GM23338 (cell line): ENCODE measurements around the gene CNRIP1. TPM values are rescaled to one million over a fixed set of nuclear protein-coding genes. Genes with fewer than 3 reads are reported as not detected.
A peak's percentile ranks its signal among the peaks of the same experiment; 100 is the strongest.

Source experiments
- ATAC-seq: fragments of 200-7000 bp; cut with Tn5 transposase; 3 replicates; pipeline ENCODE4 v1.9.1; 2020
- DNase-seq: peaks from one replicate; pipeline ENCODE4 v3.0.0-alpha.2; 2015; ENCODE audit warnings: low spot score
- H2AFZ ChIP-seq: fragments of 200-600 bp; sonication (generic); 2 replicates; pipeline ENCODE4 v1.8.0; 2016; ENCODE audit warnings: antibody characterized with exemption, mild to moderate bottlenecking, moderate library complexity
- H3F3A ChIP-seq: fragments of 200-600 bp; sonication (generic); replicated peaks from 2 replicates; pipeline ENCODE4 v1.8.0; 2017; ENCODE audit warnings: antibody characterized with exemption, mixed run types, low read depth
- H3K27ac ChIP-seq: fragments of 200-600 bp; sonication (generic); 2 replicates; pipeline ENCODE4 v1.6.1; 2016; ENCODE audit warnings: low read depth
- H3K27me3 ChIP-seq: fragments of 200-600 bp; sonication (generic); 2 replicates; pipeline ENCODE4 v1.8.0; 2016; ENCODE audit warnings: mild to moderate bottlenecking, mixed run types, moderate library complexity; ENCODE audit not compliant: insufficient read depth
- H3K36me3 ChIP-seq: fragments of 200-600 bp; sonication (generic); 2 replicates; pipeline ENCODE4 v1.8.0; 2016; ENCODE audit warnings: mild to moderate bottlenecking; ENCODE audit not compliant: insufficient read depth
- H3K4me1 ChIP-seq: fragments of 200-600 bp; sonication (generic); 2 replicates; pipeline ENCODE4 v1.8.0; 2016; ENCODE audit warnings: mild to moderate bottlenecking, moderate library complexity; ENCODE audit not compliant: insufficient read depth
- H3K4me2 ChIP-seq: fragments of 200-600 bp; sonication (generic); 2 replicates; pipeline ENCODE4 v1.7.1; 2017; ENCODE audit warnings: mixed run types
- H3K4me3 ChIP-seq: fragments of 200-600 bp; sonication (generic); 2 replicates; pipeline ENCODE4 v1.6.1; 2016; ENCODE audit warnings: mixed run types
- H3K79me2 ChIP-seq: fragments of 200-600 bp; sonication (generic); replicated peaks from 2 replicates; pipeline ENCODE4 v1.8.0; 2017; ENCODE audit warnings: mild to moderate bottlenecking; ENCODE audit not compliant: insufficient read depth
- H3K9me2 ChIP-seq: fragments of 200-600 bp; sonication (generic); 2 replicates; pipeline ENCODE4 v1.8.0; 2017; ENCODE audit not compliant: insufficient read depth
- H4K20me1 ChIP-seq: fragments of 200-600 bp; sonication (generic); replicated peaks from 2 replicates; pipeline ENCODE4 v1.8.0; 2017; ENCODE audit warnings: mild to moderate bottlenecking; ENCODE audit not compliant: insufficient read depth
- H3K27ac Mint-ChIP-seq: 2 replicates; pipeline ENCODE4 v1.8.0; 2020; ENCODE audit warnings: inconsistent platforms, mild to moderate bottlenecking, moderate library complexity, mixed read lengths
- H3K27me3 Mint-ChIP-seq: 3 replicates; pipeline ENCODE4 v1.8.0; 2022; ENCODE audit warnings: low read depth, mild to moderate bottlenecking, moderate library complexity, mixed read lengths, inconsistent platforms; ENCODE audit not compliant: insufficient read depth, poor library complexity
- H3K36me3 Mint-ChIP-seq: 3 replicates; pipeline ENCODE4 v1.8.0; 2021; ENCODE audit warnings: low read depth, mild to moderate bottlenecking, inconsistent platforms, moderate library complexity, mixed read lengths
- H3K4me1 Mint-ChIP-seq: 3 replicates; pipeline ENCODE4 v1.8.0; 2020; ENCODE audit warnings: mild to moderate bottlenecking, inconsistent platforms, mixed read lengths
- H3K4me3 Mint-ChIP-seq: 3 replicates; pipeline ENCODE4 v1.8.0; 2021; ENCODE audit warnings: moderate library complexity, mild to moderate bottlenecking, inconsistent platforms, mixed read lengths
- H3K9me3 Mint-ChIP-seq: 3 replicates; pipeline ENCODE4 v1.8.0; 2020; ENCODE audit warnings: moderate library complexity, mild to moderate bottlenecking, inconsistent platforms, mixed read lengths
- EZH2phosphoT487 ChIP-seq: fragments of 200-600 bp; sonication (generic); IDR thresholded peaks from one replicate; pipeline ENCODE4 v1.8.1; 2018; ENCODE audit warnings: antibody characterized with exemption; ENCODE audit not compliant: unreplicated experiment
- NANOG ChIP-seq: IDR thresholded peaks from 2 replicates; pipeline ENCODE4 v1.6.1; 2016; ENCODE audit warnings: antibody characterized with exemption, borderline replicate concordance
- POLR2AphosphoS5 ChIP-seq: IDR thresholded peaks from 2 replicates; pipeline ENCODE4 v1.6.1; 2016; ENCODE audit warnings: antibody characterized with exemption, low read depth
- STAT1 ChIP-seq: IDR thresholded peaks from one replicate; pipeline ENCODE4 v1.6.1; 2016; ENCODE audit warnings: antibody characterized with exemption; ENCODE audit not compliant: unreplicated experiment
- ZNF331 ChIP-seq: fragments of 250-450 bp; sonication (Bioruptor Pico); IDR thresholded peaks from 2 replicates; pipeline ENCODE4 v1.5.0; 2020; ENCODE audit warnings: low read depth, mild to moderate bottlenecking, moderate library complexity
- polyA plus RNA-seq: library from polyadenylated mRNA; unstranded; fragments of >200 nt; fragmentation: Nextera tagmentation; extraction: Ambion mirVana; gene quantifications from 2 replicates; pipeline ENCODE4 v1.2.1, GENCODE V29; 2016
- total RNA-seq: library from RNA; depleted of rRNA; stranded (reverse); fragments of >200 nt; shearing (Covaris generic); gene quantifications from 2 replicates; pipeline ENCODE4 v1.2.3, GENCODE V29; 2014
- TF ChIP-seq, protein P1 (sequence below): fragments of 250-450 bp; sonication (Bioruptor Pico); IDR thresholded peaks from 2 replicates; pipeline ENCODE4 v1.5.0; 2020; ENCODE audit warnings: mild to moderate bottlenecking, moderate library complexity
- TF ChIP-seq, protein P2 (sequence below): IDR thresholded peaks from 2 replicates; pipeline ENCODE4 v1.6.1; 2016; ENCODE audit warnings: antibody characterized with exemption
- TF ChIP-seq, protein P3 (sequence below): IDR thresholded peaks from one replicate; pipeline ENCODE4 v1.6.1; 2018; ENCODE audit warnings: antibody characterized with exemption; ENCODE audit not compliant: unreplicated experiment

Gene CNRIP1
- total and polyA plus RNA-seq, 2 experiments from 2014 or later = 5.9 to 6.9 TPM

DNA sequence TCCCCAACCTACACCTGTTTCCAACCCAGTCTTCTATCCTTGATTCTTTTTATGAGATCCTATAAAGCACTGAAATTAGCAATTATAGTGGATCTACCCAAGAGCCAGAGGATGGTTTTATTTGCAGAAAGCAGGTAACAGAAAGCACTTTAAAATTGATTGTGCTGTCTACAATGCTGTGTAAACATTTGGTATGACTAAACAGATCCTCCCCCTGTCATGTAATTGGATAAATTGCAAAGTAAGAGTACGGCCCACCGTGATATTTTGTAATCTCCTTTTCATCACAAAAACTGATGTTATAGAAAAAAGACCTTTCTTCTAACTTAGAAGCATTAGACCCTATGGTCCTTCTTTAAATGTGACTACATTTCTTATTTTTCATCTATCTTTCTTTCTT is 56.1 kb downstream of the CNRIP1 start (continued):
- TF ChIP-seq, protein P1, sequence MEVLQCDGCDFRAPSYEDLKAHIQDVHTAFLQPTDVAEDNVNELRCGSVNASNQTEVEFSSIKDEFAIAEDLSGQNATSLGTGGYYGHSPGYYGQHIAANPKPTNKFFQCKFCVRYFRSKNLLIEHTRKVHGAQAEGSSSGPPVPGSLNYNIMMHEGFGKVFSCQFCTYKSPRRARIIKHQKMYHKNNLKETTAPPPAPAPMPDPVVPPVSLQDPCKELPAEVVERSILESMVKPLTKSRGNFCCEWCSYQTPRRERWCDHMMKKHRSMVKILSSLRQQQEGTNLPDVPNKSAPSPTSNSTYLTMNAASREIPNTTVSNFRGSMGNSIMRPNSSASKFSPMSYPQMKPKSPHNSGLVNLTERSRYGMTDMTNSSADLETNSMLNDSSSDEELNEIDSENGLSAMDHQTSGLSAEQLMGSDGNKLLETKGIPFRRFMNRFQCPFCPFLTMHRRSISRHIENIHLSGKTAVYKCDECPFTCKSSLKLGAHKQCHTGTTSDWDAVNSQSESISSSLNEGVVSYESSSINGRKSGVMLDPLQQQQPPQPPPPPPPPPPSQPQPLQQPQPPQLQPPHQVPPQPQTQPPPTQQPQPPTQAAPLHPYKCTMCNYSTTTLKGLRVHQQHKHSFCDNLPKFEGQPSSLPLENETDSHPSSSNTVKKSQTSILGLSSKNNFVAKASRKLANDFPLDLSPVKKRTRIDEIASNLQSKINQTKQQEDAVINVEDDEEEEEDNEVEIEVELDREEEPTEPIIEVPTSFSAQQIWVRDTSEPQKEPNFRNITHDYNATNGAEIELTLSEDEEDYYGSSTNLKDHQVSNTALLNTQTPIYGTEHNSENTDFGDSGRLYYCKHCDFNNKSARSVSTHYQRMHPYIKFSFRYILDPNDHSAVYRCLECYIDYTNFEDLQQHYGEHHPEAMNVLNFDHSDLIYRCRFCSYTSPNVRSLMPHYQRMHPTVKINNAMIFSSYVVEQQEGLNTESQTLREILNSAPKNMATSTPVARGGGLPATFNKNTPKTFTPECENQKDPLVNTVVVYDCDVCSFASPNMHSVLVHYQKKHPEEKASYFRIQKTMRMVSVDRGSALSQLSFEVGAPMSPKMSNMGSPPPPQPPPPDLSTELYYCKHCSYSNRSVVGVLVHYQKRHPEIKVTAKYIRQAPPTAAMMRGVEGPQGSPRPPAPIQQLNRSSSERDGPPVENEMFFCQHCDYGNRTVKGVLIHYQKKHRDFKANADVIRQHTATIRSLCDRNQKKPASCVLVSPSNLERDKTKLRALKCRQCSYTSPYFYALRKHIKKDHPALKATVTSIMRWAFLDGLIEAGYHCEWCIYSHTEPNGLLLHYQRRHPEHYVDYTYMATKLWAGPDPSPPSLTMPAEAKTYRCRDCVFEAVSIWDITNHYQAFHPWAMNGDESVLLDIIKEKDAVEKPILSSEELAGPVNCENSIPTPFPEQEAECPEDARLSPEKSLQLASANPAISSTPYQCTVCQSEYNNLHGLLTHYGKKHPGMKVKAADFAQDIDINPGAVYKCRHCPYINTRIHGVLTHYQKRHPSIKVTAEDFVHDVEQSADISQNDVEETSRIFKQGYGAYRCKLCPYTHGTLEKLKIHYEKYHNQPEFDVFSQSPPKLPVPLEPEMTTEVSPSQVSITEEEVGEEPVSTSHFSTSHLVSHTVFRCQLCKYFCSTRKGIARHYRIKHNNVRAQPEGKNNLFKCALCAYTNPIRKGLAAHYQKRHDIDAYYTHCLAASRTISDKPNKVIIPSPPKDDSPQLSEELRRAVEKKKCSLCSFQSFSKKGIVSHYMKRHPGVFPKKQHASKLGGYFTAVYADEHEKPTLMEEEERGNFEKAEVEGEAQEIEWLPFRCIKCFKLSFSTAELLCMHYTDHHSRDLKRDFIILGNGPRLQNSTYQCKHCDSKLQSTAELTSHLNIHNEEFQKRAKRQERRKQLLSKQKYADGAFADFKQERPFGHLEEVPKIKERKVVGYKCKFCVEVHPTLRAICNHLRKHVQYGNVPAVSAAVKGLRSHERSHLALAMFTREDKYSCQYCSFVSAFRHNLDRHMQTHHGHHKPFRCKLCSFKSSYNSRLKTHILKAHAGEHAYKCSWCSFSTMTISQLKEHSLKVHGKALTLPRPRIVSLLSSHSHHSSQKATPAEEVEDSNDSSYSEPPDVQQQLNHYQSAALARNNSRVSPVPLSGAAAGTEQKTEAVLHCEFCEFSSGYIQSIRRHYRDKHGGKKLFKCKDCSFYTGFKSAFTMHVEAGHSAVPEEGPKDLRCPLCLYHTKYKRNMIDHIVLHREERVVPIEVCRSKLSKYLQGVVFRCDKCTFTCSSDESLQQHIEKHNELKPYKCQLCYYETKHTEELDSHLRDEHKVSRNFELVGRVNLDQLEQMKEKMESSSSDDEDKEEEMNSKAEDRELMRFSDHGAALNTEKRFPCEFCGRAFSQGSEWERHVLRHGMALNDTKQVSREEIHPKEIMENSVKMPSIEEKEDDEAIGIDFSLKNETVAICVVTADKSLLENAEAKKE (CRISPR knock-in tag) = no peak

DNA sequence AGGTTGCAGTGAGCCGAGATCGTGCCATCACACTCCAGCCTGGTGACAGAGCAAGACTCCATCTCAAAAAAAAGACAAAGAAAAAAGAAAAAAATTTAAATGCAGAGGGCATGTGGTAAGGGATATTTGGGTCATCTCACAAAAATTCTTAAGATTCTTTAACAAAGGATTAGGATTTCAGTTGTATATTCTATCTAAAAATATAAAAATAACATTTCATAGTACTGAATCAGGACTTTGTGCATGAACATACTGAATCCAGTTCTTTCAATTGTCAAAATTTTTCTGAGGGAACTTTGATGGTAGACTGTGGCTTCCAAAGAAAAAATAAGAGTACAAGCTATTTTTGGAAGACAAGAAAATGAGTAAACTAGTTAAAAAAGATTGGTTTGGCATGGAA is 60.9 kb downstream of the CNRIP1 start:
- Histone ChIP-seq H3K27ac (no peak overlapping the region), H3K9me2 (no peaks in the 10 kb centered on the region), H3K4me2 (no peak overlapping the region), H3K36me3 (no peaks in the 10 kb centered on the region), H3K4me1 (peaks cover 25% of the 10 kb centered on the region; the same call in 1 of the 2 replicates), H4K20me1 (no peaks in the 10 kb centered on the region), H3K27me3 (no peaks in the 10 kb centered on the region), H3K79me2 (peaks cover 5% of the 10 kb centered on the region; the same call in 1 of the 2 replicates), H3K4me3 (no peak overlapping the region), H2AFZ (no peak overlapping the region), H3F3A (no peaks in the 10 kb centered on the region)
- no peaks in the 10 kb centered on the region for H3K9me3 Mint-ChIP-seq
- H3K4me3 Mint-ChIP-seq = no peak overlapping the region
- no peaks in the 10 kb centered on the region for H3K27me3 Mint-ChIP-seq
- peaks cover 12% of the 10 kb centered on the region for H3K4me1 Mint-ChIP-seq
- ATAC-seq (no peak), DNase-seq (no peak)
- no peaks in the 10 kb centered on the region for H3K36me3 Mint-ChIP-seq
- H3K27ac Mint-ChIP-seq = no peak overlapping the region
- TF ChIP-seq NANOG (no peak), ZNF331 (CRISPR knock-in tag) (no peak), STAT1 (no peak)

DNA sequence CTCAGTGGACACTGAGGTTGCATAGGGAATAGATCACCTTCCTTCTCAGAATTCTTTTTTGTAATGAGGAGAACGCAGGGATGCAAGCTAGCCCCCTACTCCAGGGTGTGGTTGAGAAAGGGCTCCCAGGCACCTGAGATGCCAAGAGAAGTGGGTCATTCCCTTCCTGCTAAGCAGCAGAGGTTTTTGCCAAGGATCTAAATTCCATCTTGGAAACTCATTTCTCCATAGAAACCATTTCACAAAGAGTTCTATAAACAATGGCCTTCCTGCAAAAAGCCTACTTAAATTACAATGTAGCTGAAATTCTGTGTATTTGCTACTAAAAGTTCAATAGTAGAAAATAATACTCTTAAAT is 63.7 kb downstream of the CNRIP1 start:
- Mint-ChIP-seq H3K4me1 (peaks cover 12% of the 10 kb centered on the region), H3K9me3 (no peaks in the 10 kb centered on the region), H3K4me3 (no peak overlapping the region), H3K27me3 (peaks cover 8% of the 10 kb centered on the region), H3K27ac (no peak overlapping the region), H3K36me3 (peaks cover under 1% of the 10 kb centered on the region; the same call in 1 of the 3 replicates)
- H3K27me3 ChIP-seq = no peaks in the 10 kb centered on the region
- no peaks in the 10 kb centered on the region for H3F3A ChIP-seq
- H3K4me3 ChIP-seq = no peak overlapping the region
- no peaks in the 10 kb centered on the region for H4K20me1 ChIP-seq
- peaks cover 8% of the 10 kb centered on the region; the same call in 1 of the 2 replicates for H3K79me2 ChIP-seq
- no peaks in the 10 kb centered on the region for H3K9me2 ChIP-seq
- H3K4me1 ChIP-seq = peaks cover 31% of the 10 kb centered on the region; the same call in 1 of the 2 replicates
- no peak overlapping the region for H2AFZ ChIP-seq
- ATAC-seq (no peak), DNase-seq (peak; percentile 62)
- H3K27ac ChIP-seq = no peak overlapping the region
- H3K36me3 ChIP-seq = no peaks in the 10 kb centered on the region
- no peak overlapping the region for H3K4me2 ChIP-seq
- TF ChIP-seq EZH2phosphoT487 = no peak
- no peak for TF ChIP-seq STAT1
- no peak for TF ChIP-seq POLR2AphosphoS5
- TF ChIP-seq, protein P2, sequence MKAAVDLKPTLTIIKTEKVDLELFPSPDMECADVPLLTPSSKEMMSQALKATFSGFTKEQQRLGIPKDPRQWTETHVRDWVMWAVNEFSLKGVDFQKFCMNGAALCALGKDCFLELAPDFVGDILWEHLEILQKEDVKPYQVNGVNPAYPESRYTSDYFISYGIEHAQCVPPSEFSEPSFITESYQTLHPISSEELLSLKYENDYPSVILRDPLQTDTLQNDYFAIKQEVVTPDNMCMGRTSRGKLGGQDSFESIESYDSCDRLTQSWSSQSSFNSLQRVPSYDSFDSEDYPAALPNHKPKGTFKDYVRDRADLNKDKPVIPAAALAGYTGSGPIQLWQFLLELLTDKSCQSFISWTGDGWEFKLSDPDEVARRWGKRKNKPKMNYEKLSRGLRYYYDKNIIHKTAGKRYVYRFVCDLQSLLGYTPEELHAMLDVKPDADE = no peak
- TF ChIP-seq, protein P3, sequence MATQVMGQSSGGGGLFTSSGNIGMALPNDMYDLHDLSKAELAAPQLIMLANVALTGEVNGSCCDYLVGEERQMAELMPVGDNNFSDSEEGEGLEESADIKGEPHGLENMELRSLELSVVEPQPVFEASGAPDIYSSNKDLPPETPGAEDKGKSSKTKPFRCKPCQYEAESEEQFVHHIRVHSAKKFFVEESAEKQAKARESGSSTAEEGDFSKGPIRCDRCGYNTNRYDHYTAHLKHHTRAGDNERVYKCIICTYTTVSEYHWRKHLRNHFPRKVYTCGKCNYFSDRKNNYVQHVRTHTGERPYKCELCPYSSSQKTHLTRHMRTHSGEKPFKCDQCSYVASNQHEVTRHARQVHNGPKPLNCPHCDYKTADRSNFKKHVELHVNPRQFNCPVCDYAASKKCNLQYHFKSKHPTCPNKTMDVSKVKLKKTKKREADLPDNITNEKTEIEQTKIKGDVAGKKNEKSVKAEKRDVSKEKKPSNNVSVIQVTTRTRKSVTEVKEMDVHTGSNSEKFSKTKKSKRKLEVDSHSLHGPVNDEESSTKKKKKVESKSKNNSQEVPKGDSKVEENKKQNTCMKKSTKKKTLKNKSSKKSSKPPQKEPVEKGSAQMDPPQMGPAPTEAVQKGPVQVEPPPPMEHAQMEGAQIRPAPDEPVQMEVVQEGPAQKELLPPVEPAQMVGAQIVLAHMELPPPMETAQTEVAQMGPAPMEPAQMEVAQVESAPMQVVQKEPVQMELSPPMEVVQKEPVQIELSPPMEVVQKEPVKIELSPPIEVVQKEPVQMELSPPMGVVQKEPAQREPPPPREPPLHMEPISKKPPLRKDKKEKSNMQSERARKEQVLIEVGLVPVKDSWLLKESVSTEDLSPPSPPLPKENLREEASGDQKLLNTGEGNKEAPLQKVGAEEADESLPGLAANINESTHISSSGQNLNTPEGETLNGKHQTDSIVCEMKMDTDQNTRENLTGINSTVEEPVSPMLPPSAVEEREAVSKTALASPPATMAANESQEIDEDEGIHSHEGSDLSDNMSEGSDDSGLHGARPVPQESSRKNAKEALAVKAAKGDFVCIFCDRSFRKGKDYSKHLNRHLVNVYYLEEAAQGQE = no peak
